Islet precursor cell (in vitro differentiated cells): ENCODE data around the gene NF1.
A peak's percentile ranks its signal among the peaks of the same experiment; 100 is the strongest.
"Not testable (repeated sequence)": the region's sequence is repeated elsewhere in the genome, so short reads cannot be mapped to it uniquely, and the experiment has no call there.

ENCODE experiments used
- DNase-seq: peaks from one replicate; pipeline ENCODE4 v3.0.0-alpha.2; 2018

NF1 gene

GRCh38 chr17:31299624-31300023 lies 204.8 kb downstream of the NF1 start:
- DNase-seq: no peak

GRCh38 chr17:31307640-31308039 lies 212.9 kb downstream of the NF1 start:
- no peak for DNase-seq

- DNase-seq: no peak
These were observed 213.9 kb downstream of the NF1 start for GRCh38 chr17:31308372-31309334.

- DNase-seq: no peak
These were observed 214.8 kb downstream of the NF1 start for GRCh38 chr17:31309556-31309955.

GRCh38 chr17:31310260-31310659 lies 215.5 kb downstream of the NF1 start:
- DNase-seq: no peak

GRCh38 chr17:31310886-31311285 lies 216.1 kb downstream of the NF1 start:
- DNase-seq: no peak

- no peak for DNase-seq
These were observed 216.7 kb downstream of the NF1 start for GRCh38 chr17:31311526-31311925.

- DNase-seq: not testable (repeated sequence)
These were observed 217.4 kb downstream of the NF1 start for GRCh38 chr17:31312223-31312622.

GRCh38 chr17:31313982-31314781 lies 219.4 kb downstream of the NF1 start, which contains the start of gene EVI2B:
Gene EVI2B (minus strand): TSS chr17:31314054. CDS start chr17:31305609, 8,445 bp downstream.
- no peak for DNase-seq

GRCh38 chr17:31314782-31315100 lies 220.0 kb downstream of the NF1 start:
- no peak for DNase-seq

GRCh38 chr17:31318298-31318801 lies 223.6 kb downstream of the NF1 start:
- DNase-seq: peak; percentile 61

GRCh38 chr17:31318851-31319661 lies 224.3 kb downstream of the NF1 start:
- DNase-seq: no peak

GRCh38 chr17:31320241-31320640 lies 225.5 kb downstream of the NF1 start:
- no peak for DNase-seq

- DNase-seq: no peak
These were observed 226.0 kb downstream of the NF1 start for GRCh38 chr17:31320791-31321190.

GRCh38 chr17:31321481-31321880 lies 226.7 kb downstream of the NF1 start, which contains the start of gene EVI2A:
Gene EVI2A (minus strand): TSS chr17:31321622. CDS start chr17:31319013, 2,609 bp downstream.
- DNase-seq: no peak

GRCh38 chr17:31321966-31322365 lies 227.2 kb downstream of the NF1 start:
- DNase-seq: no peak

- DNase-seq: no peak
These were observed 228.8 kb downstream of the NF1 start for GRCh38 chr17:31323551-31323950.

- no peak for DNase-seq
These were observed 232.9 kb downstream of the NF1 start for GRCh38 chr17:31327534-31328159.

- DNase-seq: no peak
These were observed 233.4 kb downstream of the NF1 start for GRCh38 chr17:31328160-31328535.

- no peak for DNase-seq
These were observed 234.4 kb downstream of the NF1 start for GRCh38 chr17:31329221-31329620.

GRCh38 chr17:31339906-31340661 lies 245.3 kb downstream of the NF1 start:
- DNase-seq: no peak
